GM18873 (cell line): ENCODE measurements around the gene DYNLRB2.
A peak's percentile ranks its signal among the peaks of the same experiment; 100 is the strongest.

ENCODE experiments used
- ATAC-seq: cut with Tn5 transposase; IDR thresholded peaks from one replicate; pipeline ENCODE4 v1.9.1; 2021; ENCODE audit warnings: mild to moderate bottlenecking, moderate library complexity, moderate number of reproducible peaks; ENCODE audit not compliant: unreplicated experiment, low FRiP score

The DYNLRB2 gene

GRCh38 chr16:80540516-80541305 lies at the start of gene DYNLRB2:
Gene DYNLRB2, plus strand, starts transcription at chr16:80540993. Its CDS starts 84 bp downstream, at chr16:80541077.
- ATAC-seq: peak; percentile 85

GRCh38 chr16:80500116-80500859 lies 40.5 kb upstream of the DYNLRB2 start:
- ATAC-seq: no peak

- ATAC-seq: no peak
These were observed 39.8 kb upstream of the DYNLRB2 start for GRCh38 chr16:80500961-80501525.

GRCh38 chr16:80503107-80503506 lies 37.7 kb upstream of the DYNLRB2 start:
- ATAC-seq: no peak

GRCh38 chr16:80507538-80507937 lies 33.3 kb upstream of the DYNLRB2 start:
- no peak for ATAC-seq

- no peak for ATAC-seq
These were observed 30.9 kb upstream of the DYNLRB2 start for GRCh38 chr16:80509872-80510271.

- no peak for ATAC-seq
These were observed 28.8 kb upstream of the DYNLRB2 start for GRCh38 chr16:80511824-80512592.

GRCh38 chr16:80512593-80512853 lies 28.3 kb upstream of the DYNLRB2 start:
- ATAC-seq: no peak

GRCh38 chr16:80515374-80515773 lies 25.4 kb upstream of the DYNLRB2 start:
- ATAC-seq: no peak

- ATAC-seq: no peak
These were observed 22.9 kb upstream of the DYNLRB2 start for GRCh38 chr16:80517846-80518245.

GRCh38 chr16:80518436-80518835 lies 22.4 kb upstream of the DYNLRB2 start:
- no peak for ATAC-seq

- ATAC-seq: no peak
These were observed 21.6 kb upstream of the DYNLRB2 start for GRCh38 chr16:80519189-80519588.

- no peak for ATAC-seq
These were observed 15.4 kb upstream of the DYNLRB2 start for GRCh38 chr16:80525420-80525819.

GRCh38 chr16:80526418-80527061 lies 14.3 kb upstream of the DYNLRB2 start:
- ATAC-seq: no peak

- no peak for ATAC-seq
These were observed 13.5 kb upstream of the DYNLRB2 start for GRCh38 chr16:80527297-80527696.

- no peak for ATAC-seq
These were observed 10.3 kb upstream of the DYNLRB2 start for GRCh38 chr16:80530479-80530878.

- no peak for ATAC-seq
These were observed 4.6 kb upstream of the DYNLRB2 start for GRCh38 chr16:80536238-80536637.

- ATAC-seq: no peak
These were observed 507 bp downstream of the DYNLRB2 start for GRCh38 chr16:80541306-80541694.

- ATAC-seq: no peak
These were observed 2.4 kb downstream of the DYNLRB2 start for GRCh38 chr16:80543162-80543561.

- no peak for ATAC-seq
These were observed 3.5 kb downstream of the DYNLRB2 start for GRCh38 chr16:80544326-80544725.
